OCI-LY7 (cell line): ENCODE measurements around the gene ARL15. TPM values are rescaled to one million over a fixed set of nuclear protein-coding genes. Genes with fewer than 3 reads are reported as not detected.

Experiments
- BruUV-seq: library from RNA; stranded (reverse); fragments of 400-500 nt; replicated peaks from 2 replicates; lab custom pipeline; 2021; lab: Mats Ljungman, UMichigan
- CTCF ChIA-PET: fragments of 300-600 bp; sonication (Branson Sonifier 250); formaldehyde crosslinking; loops from one replicate; lab custom pipeline; 2022; ENCODE audit warnings: antibody characterized with exemption; ENCODE audit not compliant: unreplicated experiment; lab: Charles Lee
- POLR2A ChIA-PET: fragments of 300-600 bp; sonication (Branson Sonifier 250); formaldehyde crosslinking; loops from one replicate; lab custom pipeline; 2022; ENCODE audit warnings: antibody characterized with exemption; lab: Charles Lee
- DNase-seq: peaks from one replicate; pipeline ENCODE4 v3.0.0-alpha.2; 2015; ENCODE audit warnings: low spot score
- H2AFZ ChIP-seq: fragments of 200-600 bp; sonication (generic), shearing (Covaris generic); 2 replicates; pipeline ENCODE4 v1.6.1; 2014; ENCODE audit warnings: mild to moderate bottlenecking, antibody characterized with exemption, low read length, moderate library complexity
- H3K27ac ChIP-seq: fragments of 200-600 bp; sonication (generic); 2 replicates; pipeline ENCODE4 v1.5.1; 2014; ENCODE audit warnings: mixed run types, low read depth, mild to moderate bottlenecking, moderate library complexity, low read length, inconsistent platforms; ENCODE audit not compliant: poor library complexity, severe bottlenecking
- H3K36me3 ChIP-seq: fragments of 200-600 bp; sonication (generic); 2 replicates; pipeline ENCODE4 v1.6.1; 2014; ENCODE audit warnings: mild to moderate bottlenecking, antibody characterized with exemption, low read length, moderate library complexity, mixed read lengths; ENCODE audit not compliant: insufficient read depth
- H3K4me1 ChIP-seq: fragments of 200-600 bp; sonication (generic); 2 replicates; pipeline ENCODE4 v1.5.1; 2014; ENCODE audit warnings: mild to moderate bottlenecking, low read length; ENCODE audit not compliant: insufficient read depth, poor library complexity, severe bottlenecking
- H3K4me2 ChIP-seq: fragments of 200-600 bp; sonication (generic); 2 replicates; pipeline ENCODE4 v1.6.1; 2014; ENCODE audit warnings: mild to moderate bottlenecking, low read length
- H3K4me3 ChIP-seq: fragments of 200-600 bp; sonication (generic); 2 replicates; pipeline ENCODE4 v1.5.1; 2014; ENCODE audit warnings: mild to moderate bottlenecking, low read depth, low read length; ENCODE audit not compliant: poor library complexity, severe bottlenecking
- H3K79me2 ChIP-seq: fragments of 200-600 bp; sonication (generic); 2 replicates; pipeline ENCODE4 v1.6.1; 2016; ENCODE audit warnings: low read depth, mild to moderate bottlenecking, low read length, moderate library complexity, mixed read lengths; ENCODE audit not compliant: insufficient read depth
- H3K9me2 ChIP-seq: fragments of 200-600 bp; sonication (generic); 2 replicates; pipeline ENCODE4 v1.6.1; 2016; ENCODE audit warnings: mild to moderate bottlenecking, low read length, mixed read lengths; ENCODE audit not compliant: insufficient read depth
- H3K9me3 ChIP-seq: fragments of 200-600 bp; sonication (generic); 2 replicates; pipeline ENCODE4 v1.6.1; 2014; ENCODE audit warnings: mild to moderate bottlenecking, mixed run types, low read length, mixed read lengths
- H4K20me1 ChIP-seq: fragments of 200-600 bp; sonication (generic); 2 replicates; pipeline ENCODE4 v1.6.1; 2014; ENCODE audit warnings: mild to moderate bottlenecking, antibody characterized with exemption, low read length, moderate library complexity, mixed read lengths; ENCODE audit not compliant: insufficient read depth
- CTCF ChIP-seq: fragments of 200-600 bp; sonication (generic); conservative IDR thresholded peaks from 2 replicates; pipeline ENCODE4 v1.5.1; 2014; ENCODE audit warnings: mild to moderate bottlenecking, antibody characterized with exemption, low read length, moderate library complexity, mixed read lengths
- EZH2phosphoT487 ChIP-seq: fragments of 200-600 bp; sonication (generic); IDR thresholded peaks from 2 replicates; pipeline ENCODE4 v1.6.1; 2018; ENCODE audit warnings: low read depth, borderline replicate concordance, mild to moderate bottlenecking, mixed run types, antibody characterized with exemption, low read length, moderate library complexity, mixed read lengths
- intact Hi-C: fragments of 100-400 bp; cut with micrococcal nuclease; formaldehyde crosslinking; loops from one replicate; pipeline ENCODE4 v1.10.0; 2022; ENCODE audit not compliant: unreplicated experiment
- total RNA-seq, 2 experiments: library from RNA; depleted of rRNA in 1 of 2; stranded (reverse); fragments of >200 nt in 1 of 2; shearing (Covaris generic) in 1 of 2; gene quantifications; 2 replicates each; pipeline ENCODE4 v1.2.3, GENCODE V29; 2014 to 2022

ARL15 gene
- total RNA-seq, 2 experiments from 2014 or later = 18.8 to 24.4 TPM

DNA sequence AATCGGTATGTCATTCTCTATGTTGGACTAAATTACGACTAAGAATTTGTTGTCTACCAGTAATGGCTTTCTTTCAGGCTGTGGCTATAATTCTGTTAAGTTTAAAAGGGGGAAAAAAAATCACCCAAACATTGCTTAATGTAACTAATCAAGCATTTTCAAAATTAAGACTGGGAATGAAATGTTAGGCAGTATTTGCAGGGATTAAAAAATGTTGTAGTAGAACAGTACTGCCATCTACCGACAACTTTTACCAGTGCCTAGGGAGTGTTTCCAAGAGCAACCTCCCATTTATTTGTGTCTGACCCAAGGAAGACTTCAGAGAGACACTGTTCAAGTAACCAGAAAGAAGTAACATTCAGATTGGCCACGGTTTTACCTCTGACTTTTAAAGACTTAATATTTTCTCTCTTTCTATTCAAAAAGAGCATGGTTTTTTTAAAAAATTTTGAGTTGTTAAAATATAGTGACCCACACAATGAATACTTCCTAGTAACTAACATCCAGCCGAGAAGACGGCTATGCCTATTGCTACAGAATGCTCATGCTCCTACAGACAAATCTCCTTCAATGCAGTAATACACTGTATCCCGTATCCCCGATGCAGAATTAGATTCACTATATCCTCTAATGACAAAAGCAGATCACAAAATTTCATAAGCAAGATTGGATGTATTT is 92.4 kb downstream of the ARL15 start:
- BruUV-seq = no TSS peak
- no peak overlapping the region for H3K4me3 ChIP-seq
- no peaks in the 10 kb centered on the region for H3K79me2 ChIP-seq
- peaks cover 5% of the 10 kb centered on the region for H3K4me1 ChIP-seq
- H2AFZ ChIP-seq = no peak overlapping the region
- no peaks in the 10 kb centered on the region for H3K9me2 ChIP-seq
- TF ChIP-seq EZH2phosphoT487 (no peak), CTCF (peak; percentile 85)
- no peak overlapping the region for H3K4me2 ChIP-seq
- CTCF ChIA-PET = no interaction called here
- H3K27ac ChIP-seq = no peak overlapping the region
- POLR2A ChIA-PET = no interaction called here
- DNase-seq = peak; percentile 47
- H3K36me3 ChIP-seq = no peaks in the 10 kb centered on the region
- no peaks in the 10 kb centered on the region for H3K9me3 ChIP-seq
- intact Hi-C loops = loop anchor here (2.0 kb wide), 1 partner anchor 739 kb away; no protein-coding TSS in a partner anchor
- H4K20me1 ChIP-seq = no peaks in the 10 kb centered on the region

DNA sequence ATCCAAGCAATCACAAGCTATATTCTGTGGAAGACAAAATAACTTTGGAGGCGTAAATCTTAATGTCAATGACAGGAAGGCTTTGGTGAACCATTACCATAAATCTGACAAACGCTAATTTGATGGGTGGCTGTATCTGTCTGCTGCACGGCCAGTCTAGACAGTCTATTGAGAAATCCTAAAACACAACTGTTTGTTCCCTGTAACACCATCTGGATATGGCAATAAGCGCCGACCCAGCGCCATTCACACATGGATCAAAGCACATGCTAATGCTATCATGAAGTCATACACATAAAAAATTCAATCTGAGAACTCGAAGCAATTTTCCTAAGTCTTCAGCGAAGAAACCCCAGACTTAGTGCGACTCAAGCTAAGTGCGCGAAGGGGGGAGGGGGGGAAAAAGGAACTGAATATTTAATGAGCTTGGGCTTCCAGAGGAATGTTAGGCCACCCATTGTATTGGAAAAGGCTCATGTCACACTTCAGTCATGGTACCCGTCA is 95.1 kb downstream of the ARL15 start:
- Histone ChIP-seq H3K27ac (no peak overlapping the region), H3K4me2 (no peak overlapping the region), H3K9me3 (no peaks in the 10 kb centered on the region), H3K36me3 (no peaks in the 10 kb centered on the region), H3K79me2 (no peaks in the 10 kb centered on the region), H2AFZ (no peak overlapping the region), H3K4me1 (peaks cover 5% of the 10 kb centered on the region), H3K9me2 (no peaks in the 10 kb centered on the region), H3K4me3 (no peak overlapping the region), H4K20me1 (no peaks in the 10 kb centered on the region)
- TF ChIP-seq EZH2phosphoT487 = no peak
- no peak for TF ChIP-seq CTCF
- no peak for DNase-seq
- intact Hi-C loops = no loop called here
- CTCF ChIA-PET = no interaction called here
- BruUV-seq = no TSS peak
- POLR2A ChIA-PET = interaction anchor here (1.6 kb wide), 1 partner anchor 19 kb away, joined by 5 read pairs; no protein-coding TSS in a partner anchor

- no peaks in the 10 kb centered on the region for H3K36me3 ChIP-seq
- no peak overlapping the region for H3K4me2 ChIP-seq
- intact Hi-C loops = no loop called here
- CTCF ChIA-PET = no interaction called here
- no peak overlapping the region for H3K4me3 ChIP-seq
- H3K9me2 ChIP-seq = no peaks in the 10 kb centered on the region
- BruUV-seq = no TSS peak
- no peaks in the 10 kb centered on the region for H4K20me1 ChIP-seq
- TF ChIP-seq CTCF (no peak), EZH2phosphoT487 (no peak)
- H3K27ac ChIP-seq = no peak overlapping the region
- H2AFZ ChIP-seq = no peak overlapping the region
- DNase-seq = no peak
- no peaks in the 10 kb centered on the region for H3K79me2 ChIP-seq
- peaks cover 5% of the 10 kb centered on the region for H3K4me1 ChIP-seq
- no peaks in the 10 kb centered on the region for H3K9me3 ChIP-seq
- POLR2A ChIA-PET = interaction anchor here (1.6 kb wide), 1 partner anchor 18 kb away, joined by 5 read pairs; no protein-coding TSS in a partner anchor
Measured at GRCh38 chr5:54214722-54215121, 95.7 kb downstream of the ARL15 start.
